Vagina (tissue), 2 donors: Measurements from ENCODE around the gene EML4.

Experiments used
- POLR2A ChIP-seq, 2 donors: fragments of 450-650 bp; IDR thresholded peaks; one replicate each; pipeline ENCODE4 v1.6.1; 2017; ENCODE audit warnings: antibody characterized with exemption in 2 of 2, mild to moderate bottlenecking in 2 of 2, moderate library complexity in 2 of 2
- POLR2AphosphoS5 ChIP-seq, 2 donors: sonication (generic); formaldehyde crosslinking; IDR thresholded peaks; one replicate each; pipeline ENCODE4 v1.9.0; 2017; ENCODE audit warnings: antibody characterized with exemption in 2 of 2, mild to moderate bottlenecking in 2 of 2, low read depth in 1 of 2; ENCODE audit not compliant: insufficient read depth in 1 of 2
- TF ChIP-seq, protein P1 (sequence below), 3 experiments: fragments of 450-650 bp in 2 of 3; fragments of 200-600 bp in 1 of 3; sonication (generic) in 1 of 3; IDR thresholded peaks; one replicate each; pipeline ENCODE4 v1.5.1; 2017 to 2019; ENCODE audit warnings: antibody characterized with exemption in 3 of 3, mild to moderate bottlenecking in 2 of 3, moderate library complexity in 2 of 3

DNA sequence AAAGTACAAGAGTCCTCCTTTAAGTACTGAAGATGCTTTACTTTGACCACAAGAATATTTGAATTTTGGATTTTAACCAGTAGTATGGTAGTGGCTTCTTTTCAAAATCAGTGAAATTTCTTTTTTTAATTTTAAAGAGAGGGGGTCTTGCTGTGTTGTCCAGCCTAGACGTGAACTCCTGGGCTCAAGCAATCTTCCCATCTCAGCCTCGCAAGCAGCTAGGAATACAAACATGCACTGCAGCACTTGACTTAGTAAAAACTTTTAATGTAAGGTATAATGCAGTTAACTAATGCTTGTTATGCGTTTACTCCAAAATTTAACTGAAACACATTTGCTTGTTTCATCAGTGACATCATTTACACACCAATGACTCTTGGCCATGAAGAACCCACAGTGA, 49.6 kb downstream of the EML4 start:
- TF ChIP-seq, protein P1, sequence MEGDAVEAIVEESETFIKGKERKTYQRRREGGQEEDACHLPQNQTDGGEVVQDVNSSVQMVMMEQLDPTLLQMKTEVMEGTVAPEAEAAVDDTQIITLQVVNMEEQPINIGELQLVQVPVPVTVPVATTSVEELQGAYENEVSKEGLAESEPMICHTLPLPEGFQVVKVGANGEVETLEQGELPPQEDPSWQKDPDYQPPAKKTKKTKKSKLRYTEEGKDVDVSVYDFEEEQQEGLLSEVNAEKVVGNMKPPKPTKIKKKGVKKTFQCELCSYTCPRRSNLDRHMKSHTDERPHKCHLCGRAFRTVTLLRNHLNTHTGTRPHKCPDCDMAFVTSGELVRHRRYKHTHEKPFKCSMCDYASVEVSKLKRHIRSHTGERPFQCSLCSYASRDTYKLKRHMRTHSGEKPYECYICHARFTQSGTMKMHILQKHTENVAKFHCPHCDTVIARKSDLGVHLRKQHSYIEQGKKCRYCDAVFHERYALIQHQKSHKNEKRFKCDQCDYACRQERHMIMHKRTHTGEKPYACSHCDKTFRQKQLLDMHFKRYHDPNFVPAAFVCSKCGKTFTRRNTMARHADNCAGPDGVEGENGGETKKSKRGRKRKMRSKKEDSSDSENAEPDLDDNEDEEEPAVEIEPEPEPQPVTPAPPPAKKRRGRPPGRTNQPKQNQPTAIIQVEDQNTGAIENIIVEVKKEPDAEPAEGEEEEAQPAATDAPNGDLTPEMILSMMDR (IDR thresholded peaks at IDR 0.05) = no peak
- TF ChIP-seq POLR2A (IDR thresholded peaks at IDR 0.05) (no peak), POLR2AphosphoS5 (IDR thresholded peaks at IDR 0.05; ENCODE audit: insufficient read depth in 1 of 2, low read depth in 1 of 2) (no peak)
